Astrocyte (in vitro differentiated cells and primary cell): Measurements from ENCODE around the gene RGS16.

ENCODE experiments used
- CTCF ChIP-seq: IDR thresholded peaks from 2 replicates; pipeline ENCODE4 v1.5.1; 2011; ENCODE audit warnings: low read depth, mild to moderate bottlenecking, inconsistent platforms, low read length, moderate library complexity; ENCODE audit not compliant: insufficient read depth
- EZH2 ChIP-seq: IDR thresholded peaks from 2 replicates; pipeline ENCODE4 v1.6.1; 2012; ENCODE audit warnings: mild to moderate bottlenecking, low read length, inconsistent platforms; ENCODE audit not compliant: insufficient read depth

DNA sequence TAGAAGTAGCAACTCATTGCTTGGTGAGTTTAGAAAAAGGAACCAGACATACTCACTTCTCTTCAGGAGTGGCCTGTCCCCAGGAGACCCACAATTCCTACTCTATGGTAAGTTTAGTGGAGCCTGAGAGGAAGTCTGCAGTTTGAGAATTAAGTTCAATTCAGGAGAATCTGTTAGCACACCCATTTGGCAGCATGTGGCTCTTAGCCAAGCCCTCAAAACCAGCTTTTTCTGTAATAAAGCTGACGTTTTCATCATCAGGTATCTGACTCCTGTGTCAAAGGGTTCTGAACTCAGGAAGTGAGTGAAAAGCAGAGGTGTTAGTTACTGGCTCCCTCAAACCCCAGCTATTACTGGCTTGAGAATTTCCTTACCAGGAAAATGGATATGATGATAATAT lies 20.4 kb upstream of the RGS16 start:
- TF ChIP-seq CTCF (no peak), EZH2 (no peak)
